GM12892 (cell line): ENCODE measurements around the gene SLIT3.

Source experiments
- DNase-seq: peaks from one replicate; pipeline ENCODE4 v3.0.0; 2011; ENCODE audit not compliant: insufficient read length
- FAIRE-seq: peaks from 2 replicates; lab custom pipeline; 2011; peaks lifted over from hg19 to GRCh38; lab: Jason Lieb, UNC
- POLR2A ChIP-seq: IDR thresholded peaks from 2 replicates; pipeline ENCODE4 v1.6.1; 2011; ENCODE audit warnings: low read depth, low read length, control low read depth
- POLR2AphosphoS5 ChIP-seq: IDR thresholded peaks from 2 replicates; pipeline ENCODE4 v1.6.1; 2011; ENCODE audit warnings: low read depth, low read length, control low read depth
- TAF1 ChIP-seq: IDR thresholded peaks from 2 replicates; pipeline ENCODE4 v1.6.1; 2011; ENCODE audit warnings: low read depth, mild to moderate bottlenecking, control low read depth, low read length, borderline replicate concordance

Gene SLIT3

DNA sequence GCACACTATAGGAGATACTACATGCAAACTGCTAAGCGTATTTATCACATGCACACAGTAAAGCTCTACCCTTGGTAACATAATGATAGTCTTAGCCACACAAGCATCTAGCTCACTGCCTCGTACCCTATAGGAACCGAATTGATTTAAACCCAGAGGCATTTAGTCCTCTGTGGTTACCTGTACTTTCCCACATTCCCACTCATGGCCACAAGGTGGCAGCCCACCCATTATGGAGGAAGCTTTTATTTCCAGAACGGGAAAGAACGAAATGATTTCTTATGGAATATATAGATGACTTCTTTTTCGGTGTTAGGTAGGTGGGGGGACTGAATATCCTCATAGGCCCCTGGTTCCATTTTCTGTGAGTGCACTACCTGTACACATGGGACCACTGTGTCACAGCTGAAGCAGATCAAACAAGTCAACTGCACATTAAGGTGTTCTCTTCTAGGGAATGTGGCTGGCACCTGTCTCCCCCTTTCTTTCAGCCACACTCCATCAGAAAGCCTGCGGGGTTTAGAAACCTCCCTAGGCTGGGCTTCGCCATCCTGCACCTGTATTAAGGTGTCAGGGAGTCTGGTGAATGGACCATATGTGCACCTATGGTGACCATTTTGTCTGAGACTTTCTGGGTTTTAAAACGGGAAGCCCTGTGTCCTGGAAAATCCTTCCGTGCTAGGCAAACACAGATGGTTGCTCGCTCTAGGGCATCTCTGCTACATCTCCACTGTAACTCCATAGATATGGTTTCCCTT lies 313.2 kb downstream of the SLIT3 start:
- no peak for TF ChIP-seq TAF1
- no peak for TF ChIP-seq POLR2AphosphoS5
- TF ChIP-seq POLR2A: no peak
- DNase-seq (peak; percentile 27), FAIRE-seq (peak; percentile 91)

DNA sequence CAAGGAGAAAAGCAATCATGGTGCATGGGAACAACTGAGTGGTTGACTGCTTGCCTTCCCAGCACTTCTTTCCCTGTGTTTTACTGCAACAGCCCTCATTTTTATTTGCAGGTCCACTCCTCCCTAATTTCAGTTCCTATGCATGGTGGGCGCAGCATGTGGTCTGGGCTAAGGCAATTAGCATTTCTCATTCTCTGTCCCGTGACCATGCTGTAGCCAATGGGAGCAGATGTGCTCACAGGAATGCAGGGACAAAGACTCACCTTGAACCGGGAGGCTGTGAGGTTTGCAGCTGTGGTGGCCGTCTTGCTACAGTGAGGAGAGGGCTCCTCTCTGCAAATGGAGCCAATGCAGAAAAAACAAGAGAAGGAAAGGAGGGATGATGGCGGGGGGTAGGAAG lies 315.5 kb downstream of the SLIT3 start:
- TF ChIP-seq POLR2AphosphoS5 (no peak), POLR2A (no peak), TAF1 (no peak)
- no peak for FAIRE-seq
- no peak for DNase-seq

DNA sequence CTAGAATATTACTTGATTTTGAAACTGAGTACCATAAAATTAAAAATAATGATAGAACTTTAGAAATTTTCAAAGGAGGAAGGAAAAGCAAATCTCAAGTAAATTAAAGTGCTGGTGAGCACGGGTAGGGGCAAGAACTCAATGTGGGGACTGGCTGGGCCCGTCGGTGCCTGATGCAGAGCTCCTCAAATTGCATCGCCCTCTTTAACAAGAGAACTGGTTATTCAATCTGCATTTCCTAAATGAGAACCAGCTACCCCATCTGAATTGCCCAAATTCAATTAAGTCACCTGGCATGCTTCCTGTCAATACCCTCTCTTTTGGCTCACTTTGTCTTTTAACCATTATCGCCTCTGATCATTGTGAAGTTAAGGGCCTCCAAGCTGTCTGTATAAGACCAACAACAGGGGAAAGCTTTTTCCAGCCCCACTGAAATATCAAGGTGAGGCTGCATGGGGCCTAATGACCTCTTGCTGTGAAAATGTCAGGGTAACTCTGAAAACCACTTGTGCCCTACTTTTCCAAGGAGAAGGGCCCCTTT lies 316.7 kb downstream of the SLIT3 start:
- no peak for TF ChIP-seq TAF1
- no peak for TF ChIP-seq POLR2AphosphoS5
- TF ChIP-seq POLR2A: no peak
- DNase-seq (no peak), FAIRE-seq (no peak)

DNA sequence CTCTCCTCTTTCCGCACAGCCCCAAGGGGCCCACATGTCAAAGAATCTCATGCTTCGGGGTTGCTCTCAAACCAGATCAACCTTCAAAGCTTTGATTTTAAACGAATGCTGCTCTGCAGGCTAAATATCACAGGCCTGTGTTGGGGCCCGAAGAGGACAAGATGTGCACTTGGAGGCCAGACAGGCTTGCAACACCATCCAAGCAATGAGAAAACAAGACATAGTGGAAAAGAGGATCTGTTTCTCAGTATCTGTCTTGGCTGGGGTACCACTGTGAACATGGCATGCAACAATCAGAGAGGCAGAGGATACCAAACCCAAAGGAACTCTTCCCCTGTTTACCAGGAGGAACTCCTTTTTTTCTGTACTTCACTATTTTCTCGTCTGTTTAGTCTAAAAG lies 321.8 kb downstream of the SLIT3 start:
- no peak for DNase-seq
- no peak for TF ChIP-seq POLR2A
- no peak for TF ChIP-seq POLR2AphosphoS5
- TF ChIP-seq TAF1: no peak
- FAIRE-seq: no peak

DNA sequence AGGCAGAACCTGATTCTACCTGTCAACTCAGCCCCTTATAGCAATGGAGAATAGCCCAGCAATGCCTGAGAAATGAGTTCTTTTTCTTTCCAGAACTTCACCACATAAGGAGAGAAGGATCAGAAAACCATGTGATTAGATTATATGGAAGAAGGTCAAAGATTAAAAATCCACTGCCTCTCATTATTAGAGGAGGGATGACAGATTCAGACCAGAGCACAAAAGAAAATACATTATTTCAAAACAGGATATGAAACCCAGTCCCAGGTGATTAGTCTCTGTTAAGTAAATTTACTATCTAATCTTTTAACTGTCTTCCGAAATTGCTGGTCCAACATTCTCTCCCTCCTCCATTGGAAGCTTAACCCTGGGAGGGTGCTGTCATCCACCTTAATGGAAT lies 322.4 kb downstream of the SLIT3 start:
- DNase-seq: no peak

DNA sequence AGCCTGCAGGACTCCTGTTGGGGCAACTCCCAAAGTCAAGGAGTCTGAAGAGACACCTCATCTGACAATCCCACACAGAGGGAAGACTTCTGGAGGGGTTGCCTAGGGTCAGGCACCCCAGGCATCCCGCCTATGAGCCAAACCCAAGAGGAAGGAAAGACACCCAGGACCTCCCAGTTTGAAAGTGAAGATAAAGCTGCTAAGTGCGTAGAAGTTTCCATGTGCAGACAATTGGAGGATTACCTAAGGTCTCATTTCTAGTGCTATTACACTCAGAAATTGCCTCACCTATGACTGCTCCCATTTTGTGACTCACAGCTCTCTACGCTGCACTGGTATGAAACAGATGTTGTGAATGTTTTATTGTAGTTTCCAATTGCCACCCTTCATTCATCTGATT lies 322.9 kb downstream of the SLIT3 start:
- TF ChIP-seq POLR2AphosphoS5 (no peak), POLR2A (no peak), TAF1 (no peak)
- DNase-seq: no peak
- no peak for FAIRE-seq

More for the DNA sequence above, 322.4 kb downstream of the SLIT3 start:
- TF ChIP-seq POLR2A (no peak), POLR2AphosphoS5 (no peak), TAF1 (no peak)
- FAIRE-seq: no peak

DNA sequence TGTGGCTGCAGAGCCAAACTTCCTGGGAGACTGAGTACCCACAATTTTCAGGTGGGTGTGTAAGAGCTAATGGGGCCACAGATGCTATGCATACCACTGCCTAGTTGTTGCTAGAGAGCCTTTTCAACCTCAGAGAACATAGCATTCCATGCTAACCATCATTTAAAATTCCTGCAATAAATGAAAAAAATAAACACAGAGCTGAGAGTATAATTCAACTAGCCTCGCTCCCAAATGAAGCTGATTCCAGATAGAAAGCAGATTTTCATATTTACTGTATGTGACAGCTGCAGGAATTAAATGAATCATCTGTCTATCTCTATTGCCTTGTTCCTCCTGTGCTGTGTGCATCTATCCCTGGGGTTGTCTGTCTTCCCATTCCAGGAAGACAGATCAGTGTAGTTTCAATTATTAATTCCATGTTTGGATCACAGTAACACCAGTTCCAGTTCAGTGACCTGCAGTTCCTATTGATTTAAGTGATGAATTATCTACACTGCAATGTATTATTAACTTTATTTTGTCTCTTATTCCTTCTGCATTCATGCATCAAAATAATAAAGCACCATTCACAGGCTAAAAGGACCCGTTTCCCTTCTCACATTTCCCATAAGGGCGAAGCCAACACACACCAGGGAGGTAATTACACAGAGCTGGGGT lies 324.5 kb downstream of the SLIT3 start:
- FAIRE-seq (no peak), DNase-seq (no peak)
- TF ChIP-seq POLR2A (no peak), POLR2AphosphoS5 (no peak), TAF1 (no peak)

DNA sequence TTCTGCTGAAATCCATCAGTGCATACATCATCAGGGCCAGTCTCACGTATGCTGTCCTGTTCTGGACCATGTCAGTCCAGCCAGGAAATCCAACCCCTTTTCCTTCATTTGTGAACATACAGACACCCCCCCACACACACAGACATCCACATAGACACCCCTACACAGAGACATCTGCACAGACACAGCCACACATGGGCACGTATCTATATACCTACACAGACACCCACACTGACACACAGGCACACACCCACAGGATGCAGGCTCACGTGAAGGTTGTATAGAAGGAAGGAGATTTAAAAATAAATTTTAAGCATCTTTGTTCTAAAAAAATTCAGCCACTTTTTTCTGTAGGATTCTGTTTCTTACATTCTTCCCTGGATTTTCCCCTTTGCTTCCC lies 325.6 kb downstream of the SLIT3 start:
- TF ChIP-seq POLR2A (no peak), POLR2AphosphoS5 (no peak)
- no peak for FAIRE-seq

DNA sequence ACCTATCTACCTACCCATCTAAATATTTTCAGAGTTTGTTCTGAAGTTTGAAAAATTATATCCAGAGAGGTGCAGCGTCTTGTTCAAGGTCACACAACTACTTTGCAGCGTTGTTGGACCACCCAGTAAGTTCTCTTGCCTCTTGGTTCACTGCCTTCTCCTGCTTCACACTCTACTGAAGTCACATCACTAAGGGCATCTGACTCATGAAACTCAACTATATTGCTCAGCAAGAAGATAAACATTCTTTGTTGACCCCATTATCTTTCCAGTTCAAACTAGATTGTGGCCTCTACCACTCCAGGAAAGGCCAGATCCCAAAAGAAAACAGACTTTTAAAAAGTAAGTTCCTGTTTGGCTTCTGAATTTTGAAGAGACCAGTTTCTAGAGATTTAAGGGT lies 326.9 kb downstream of the SLIT3 start:
- TF ChIP-seq POLR2AphosphoS5 (no peak), TAF1 (no peak), POLR2A (no peak)
- DNase-seq: no peak
- FAIRE-seq: no peak

More for the DNA sequence above, 325.6 kb downstream of the SLIT3 start:
- DNase-seq: no peak

DNA sequence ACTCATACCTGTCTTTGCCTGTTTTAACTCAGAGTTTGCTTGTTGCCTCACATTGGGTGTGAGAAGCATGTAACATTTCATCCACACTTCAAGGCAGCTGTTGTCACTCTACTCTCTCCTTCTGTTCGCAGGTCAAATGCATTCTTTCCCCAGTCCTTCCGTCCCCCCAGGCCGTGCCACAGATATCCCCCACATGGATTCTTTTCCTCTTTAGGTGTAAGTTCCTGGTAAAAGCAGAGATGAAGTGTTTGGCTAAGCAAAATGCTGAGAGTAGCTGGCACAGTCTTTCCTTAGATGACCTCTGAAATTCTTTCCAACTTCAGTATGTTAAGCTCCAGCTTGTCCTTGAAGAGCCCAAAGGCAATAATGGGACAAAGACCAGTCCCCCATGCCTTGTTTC lies 328.2 kb downstream of the SLIT3 start:
- no peak for TF ChIP-seq TAF1
- TF ChIP-seq POLR2A: no peak
- no peak for TF ChIP-seq POLR2AphosphoS5
- FAIRE-seq (no peak), DNase-seq (no peak)

DNA sequence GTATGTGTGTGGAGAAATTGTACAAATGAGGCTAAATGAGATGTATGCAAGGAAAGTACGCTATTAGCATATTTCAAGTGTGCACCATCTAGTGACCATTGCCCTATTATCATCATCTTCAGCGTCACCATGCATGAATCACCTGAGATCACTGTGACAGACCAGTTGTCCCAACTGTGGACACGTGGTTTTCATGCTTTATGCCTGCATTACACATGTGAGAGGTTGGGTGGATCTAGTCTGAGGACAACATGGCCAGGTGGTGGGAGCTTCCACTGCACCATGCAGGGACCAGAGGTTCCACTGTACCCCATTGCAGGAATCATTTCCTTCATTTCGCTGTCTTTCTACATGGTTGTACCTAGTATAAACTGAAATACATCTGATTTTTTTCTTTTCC lies 329.8 kb downstream of the SLIT3 start:
- no peak for TF ChIP-seq TAF1
- TF ChIP-seq POLR2A: no peak
- no peak for TF ChIP-seq POLR2AphosphoS5
- FAIRE-seq: peak; percentile 21
- DNase-seq: no peak

DNA sequence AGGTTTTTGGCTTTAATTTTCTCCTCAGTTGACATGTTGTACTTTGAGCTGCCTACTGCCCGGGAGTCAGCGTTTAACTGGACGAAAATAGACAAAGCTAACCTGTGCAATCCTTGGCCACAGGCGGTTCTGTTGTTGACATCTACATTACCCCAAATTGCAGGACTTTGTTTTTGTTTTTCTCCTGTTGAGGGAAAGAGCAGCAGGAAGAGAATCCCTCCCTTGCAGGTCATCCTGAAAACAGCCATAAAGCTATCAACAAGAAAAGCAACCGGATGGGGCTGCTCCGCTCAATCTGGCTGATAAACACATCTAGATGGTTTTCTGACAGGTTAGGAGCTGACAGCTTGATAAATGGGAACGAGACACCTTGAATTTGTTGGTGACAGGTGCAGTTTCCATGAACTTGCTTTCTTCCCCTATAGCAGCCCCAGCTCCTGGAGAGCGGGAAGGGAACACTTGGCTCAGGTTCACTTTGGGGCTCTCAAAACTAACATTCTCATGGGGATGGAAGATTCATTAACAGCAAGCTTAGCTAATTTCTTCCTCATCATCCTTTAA lies 331.5 kb downstream of the SLIT3 start:
- no peak for FAIRE-seq
- TF ChIP-seq POLR2A (no peak), POLR2AphosphoS5 (no peak), TAF1 (no peak)
- no peak for DNase-seq
